HG02884 (cell line): ENCODE results near the gene EHD2.
"Not testable (repeated sequence)": the region's sequence is repeated elsewhere in the genome, so short reads cannot be mapped to it uniquely, and the experiment has no call there.

Experiments
- ATAC-seq: cut with Tn5 transposase; IDR thresholded peaks from one replicate; pipeline ENCODE4 v1.9.1; 2021; ENCODE audit warnings: mild to moderate bottlenecking, moderate library complexity; ENCODE audit not compliant: unreplicated experiment

Gene EHD2

DNA sequence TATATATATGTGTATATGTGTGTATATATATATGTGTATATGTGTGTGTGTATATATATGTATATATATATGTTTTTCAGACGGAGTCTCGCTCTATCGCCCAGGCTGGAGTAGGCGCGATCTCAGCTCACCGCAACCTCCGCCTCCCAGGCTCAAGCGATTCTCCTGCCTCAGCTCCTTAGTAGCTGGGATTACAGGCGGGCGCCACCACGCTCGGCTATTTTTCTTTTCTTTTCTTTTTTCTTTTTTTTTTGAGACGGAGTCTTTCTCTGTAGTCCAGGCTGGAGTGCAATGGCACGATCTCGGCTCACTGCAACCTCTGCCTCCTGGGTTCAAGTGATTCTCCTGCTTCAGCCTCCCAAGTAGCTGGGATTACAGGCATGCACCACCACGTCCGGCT lies 32.9 kb downstream of the EHD2 start:
- not testable (repeated sequence) for ATAC-seq

DNA sequence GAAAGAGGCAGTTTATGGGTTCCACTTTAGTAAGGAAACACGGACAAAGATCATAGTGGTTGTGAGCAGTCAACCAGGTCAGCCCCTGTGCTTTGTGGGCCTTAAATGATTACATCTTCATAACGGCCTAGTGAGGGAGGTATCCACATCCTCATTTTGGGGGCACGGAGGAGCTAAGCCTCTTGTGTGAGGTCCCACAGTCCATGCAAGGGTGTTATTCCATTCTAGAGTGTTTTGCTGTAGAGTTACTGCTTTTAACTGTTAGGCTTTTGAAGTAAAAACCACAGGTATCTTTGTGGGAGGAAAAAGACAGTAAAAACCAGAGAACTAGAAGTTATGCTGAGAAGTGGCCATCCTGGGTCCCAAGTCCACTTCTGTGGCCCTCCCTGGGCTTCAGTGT lies 36.1 kb downstream of the EHD2 start:
- ATAC-seq, result no peak

DNA sequence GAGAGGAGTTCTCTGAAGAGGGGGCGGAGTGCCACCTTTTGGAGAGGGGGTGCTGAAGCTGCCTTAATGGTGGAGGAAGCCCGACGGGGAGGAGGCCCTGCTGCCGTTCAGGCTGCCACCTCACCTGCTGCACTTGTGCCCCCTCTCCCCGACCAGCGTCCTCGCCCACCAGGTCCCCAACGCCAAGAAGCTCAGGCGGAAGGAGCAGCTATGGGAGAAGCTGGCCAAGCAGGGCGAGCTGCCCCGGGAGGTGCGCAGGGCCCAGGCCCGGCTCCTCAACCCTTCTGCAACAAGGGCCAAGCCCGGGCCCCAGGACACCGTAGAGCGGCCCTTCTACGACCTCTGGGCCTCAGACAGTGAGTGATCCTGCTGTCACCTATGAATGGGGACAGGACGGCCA lies 37.5 kb downstream of the EHD2 start:
- ATAC-seq, result no peak

DNA sequence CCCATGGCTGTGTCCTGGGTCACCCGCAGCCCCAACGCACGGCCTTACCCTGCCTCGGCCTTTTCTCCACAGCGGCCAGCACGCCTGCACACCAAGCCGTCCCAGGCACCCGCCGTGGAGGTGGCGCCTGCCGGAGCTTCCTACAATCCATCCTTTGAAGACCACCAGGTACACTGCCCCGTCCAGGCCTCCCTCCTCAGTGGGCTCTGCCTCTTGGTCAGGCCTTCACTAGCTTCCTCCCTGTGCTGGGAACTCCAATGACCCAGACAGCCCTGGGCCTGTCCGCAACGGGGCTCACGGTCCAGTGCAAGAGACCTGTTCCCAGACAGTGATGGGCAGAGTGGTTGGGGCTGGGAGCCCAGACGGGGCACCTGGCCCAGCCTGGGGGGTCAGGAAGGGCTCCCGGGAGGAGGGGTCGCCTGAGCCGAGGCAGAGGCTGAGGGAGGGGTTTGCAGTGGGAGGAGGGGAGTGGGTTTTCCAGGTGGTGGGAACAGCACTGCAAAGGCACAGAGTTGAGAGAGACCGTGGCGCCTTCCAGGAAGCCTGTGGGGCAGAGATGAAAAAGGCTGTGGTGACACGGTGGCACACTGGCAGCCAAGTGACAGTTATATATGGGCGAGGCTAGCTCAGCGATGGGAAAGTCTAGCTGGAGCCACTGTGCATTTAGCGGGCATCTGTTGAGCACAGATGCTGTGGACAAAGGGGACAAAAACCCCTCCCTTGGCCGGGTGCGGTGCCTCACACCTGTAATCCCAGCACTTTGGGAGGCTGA lies 39.4 kb downstream of the EHD2 start:
- ATAC-seq, result no peak

DNA sequence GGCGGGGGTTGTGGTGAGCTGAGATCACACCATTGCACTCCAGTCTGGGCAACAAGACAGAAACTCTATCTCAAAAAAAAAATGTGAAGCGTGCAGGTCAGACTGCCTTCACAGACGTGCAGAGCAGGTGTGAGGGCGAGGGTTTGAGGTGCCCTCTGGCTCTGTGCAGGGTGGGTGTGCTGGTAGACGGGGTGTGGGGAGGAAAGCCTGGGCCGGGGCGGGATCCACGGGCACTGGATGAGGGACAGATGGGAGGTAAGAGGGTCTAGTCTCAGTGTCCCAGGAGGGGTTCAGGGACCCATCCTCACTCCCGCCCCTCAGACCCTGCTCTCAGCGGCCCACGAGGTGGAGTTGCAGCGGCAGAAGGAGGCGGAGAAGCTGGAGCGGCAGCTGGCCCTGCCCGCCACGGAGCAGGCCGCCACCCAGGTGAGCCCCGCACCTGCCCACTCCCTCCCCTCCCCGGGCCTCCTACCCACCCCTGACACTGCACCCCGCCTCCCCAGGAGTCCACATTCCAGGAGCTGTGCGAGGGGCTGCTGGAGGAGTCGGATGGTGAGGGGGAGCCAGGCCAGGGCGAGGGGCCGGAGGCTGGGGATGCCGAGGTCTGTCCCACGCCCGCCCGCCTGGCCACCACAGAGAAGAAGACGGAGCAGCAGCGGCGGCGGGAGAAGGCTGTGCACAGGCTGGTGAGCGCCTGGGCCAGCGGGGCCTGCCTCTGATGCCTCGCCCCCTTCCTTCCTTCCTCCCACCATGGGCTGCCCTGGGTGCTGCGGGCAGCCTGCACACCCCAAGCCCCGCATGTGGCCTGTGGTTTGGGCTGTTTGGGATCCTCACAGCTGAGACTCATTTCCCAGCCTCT lies 41.2 kb downstream of the EHD2 start:
- no peak for ATAC-seq

DNA sequence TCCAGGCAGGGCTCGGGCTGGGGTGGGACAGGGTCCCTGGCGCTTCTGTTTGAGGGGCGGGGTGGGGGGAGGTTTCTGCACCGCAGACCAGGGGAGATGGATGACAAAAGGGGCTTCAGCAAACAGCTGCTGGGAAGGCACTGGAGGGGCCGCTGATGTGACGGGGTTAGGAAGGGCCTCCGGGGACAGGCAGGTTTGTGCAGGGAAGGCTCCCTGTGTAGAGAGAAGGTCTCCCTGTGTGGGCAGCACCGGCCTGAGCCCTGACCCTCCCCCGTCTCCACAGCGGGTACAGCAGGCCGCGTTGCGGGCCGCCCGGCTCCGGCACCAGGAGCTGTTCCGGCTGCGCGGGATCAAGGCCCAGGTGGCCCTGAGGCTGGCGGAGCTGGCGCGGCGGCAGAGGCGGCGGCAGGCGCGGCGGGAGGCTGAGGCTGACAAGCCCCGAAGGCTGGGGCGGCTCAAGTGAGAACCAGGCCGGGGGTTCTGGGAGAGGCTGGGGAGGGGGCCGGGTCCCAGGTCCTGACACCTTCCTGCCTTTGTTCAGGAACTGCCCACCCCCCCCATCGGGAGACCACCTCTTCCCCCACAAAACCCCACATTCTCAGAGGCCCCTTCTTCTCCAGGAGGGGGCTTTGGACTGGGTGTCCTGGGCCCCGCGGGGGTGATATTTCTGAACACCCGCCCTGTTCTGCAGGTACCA lies 42.0 kb downstream of the EHD2 start:
- ATAC-seq, result no peak

DNA sequence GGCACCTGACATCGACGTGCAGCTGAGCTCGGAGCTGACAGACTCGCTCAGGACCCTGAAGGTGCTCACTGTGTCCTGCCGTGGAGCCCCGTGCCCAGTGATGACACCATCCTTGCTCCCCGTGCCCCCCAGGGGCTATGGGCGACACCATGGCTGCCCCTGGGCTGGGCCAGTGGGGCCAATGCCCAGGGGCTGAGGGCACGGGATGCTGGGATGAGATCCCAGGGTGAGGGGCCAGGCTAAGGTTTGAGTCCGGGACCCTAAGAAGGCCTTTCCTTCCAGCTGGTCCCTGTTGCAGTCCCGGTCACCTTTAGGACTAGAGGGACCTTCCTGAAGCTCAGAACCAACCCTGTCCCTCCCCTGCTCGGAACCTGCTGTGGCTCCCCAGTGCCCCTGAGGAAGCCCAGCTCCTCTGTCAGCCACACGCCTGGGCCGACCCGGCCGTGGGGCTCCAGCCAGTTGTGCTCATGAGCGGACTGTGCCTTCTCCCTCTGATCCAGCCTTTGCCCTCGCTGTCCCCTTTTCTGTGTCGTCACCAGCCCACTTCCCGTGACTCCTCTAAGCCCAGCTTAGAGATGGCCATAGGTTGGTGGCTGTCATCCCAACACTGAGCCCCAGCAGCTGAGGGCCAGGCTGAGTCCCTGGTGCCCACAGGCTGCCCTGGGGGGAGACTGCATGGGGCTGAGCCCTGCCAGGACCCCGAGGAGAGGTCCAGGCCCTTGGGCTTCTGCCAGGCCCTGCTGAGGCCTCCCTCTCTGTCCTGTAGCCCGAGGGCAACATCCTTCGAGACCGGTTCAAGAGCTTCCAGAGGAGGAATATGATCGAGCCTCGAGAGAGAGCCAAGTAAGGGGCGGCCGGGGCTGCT lies 42.8 kb downstream of the EHD2 start:
- no peak for ATAC-seq

DNA sequence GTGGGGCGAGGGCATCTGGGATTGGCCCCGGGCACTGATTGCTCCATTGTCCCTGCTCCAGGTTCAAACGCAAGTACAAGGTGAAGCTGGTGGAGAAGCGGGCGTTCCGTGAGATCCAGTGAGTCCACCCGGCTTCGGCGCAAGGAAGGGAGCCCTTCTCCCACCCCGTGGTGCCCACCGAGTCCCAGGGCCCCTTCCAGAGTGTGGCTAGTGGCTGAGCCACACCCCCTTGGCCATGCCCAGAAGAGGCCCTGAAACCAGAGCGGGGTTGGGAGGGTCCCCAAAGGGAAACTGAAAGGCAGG lies 43.4 kb downstream of the EHD2 start:
- no peak for ATAC-seq

DNA sequence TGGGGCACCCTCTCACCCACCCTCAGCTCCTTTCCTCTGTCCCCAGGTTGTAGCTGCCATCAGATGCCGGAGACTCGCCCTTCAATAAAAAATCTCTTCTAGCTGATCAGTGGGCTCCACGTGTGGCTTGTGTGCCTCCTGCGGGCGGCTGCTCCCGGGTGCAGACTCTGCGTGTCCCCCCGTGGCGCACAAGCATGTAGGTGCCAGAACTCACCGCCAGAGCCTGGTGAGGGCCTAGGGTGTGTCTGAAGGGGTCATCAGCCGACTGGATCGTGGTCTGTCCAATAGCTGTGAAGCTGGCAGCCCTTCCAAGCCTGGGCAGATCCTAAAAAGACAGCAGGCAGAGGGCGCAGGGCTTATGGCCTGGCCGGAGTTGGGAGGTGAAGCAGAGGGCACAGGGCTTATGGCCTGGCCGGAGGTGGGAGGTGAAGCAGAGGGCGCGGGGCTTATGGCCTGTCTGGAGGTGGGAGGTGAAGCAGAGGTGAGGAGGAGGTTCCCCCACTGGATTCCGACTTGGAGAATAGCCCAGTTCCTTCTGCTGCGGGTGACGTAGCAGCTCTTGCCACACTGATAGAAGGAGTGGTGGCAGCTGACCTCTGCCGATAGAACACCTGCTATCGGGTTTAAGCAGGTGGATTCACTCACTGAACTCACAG lies 43.9 kb downstream of the EHD2 start:
- ATAC-seq, result no peak

DNA sequence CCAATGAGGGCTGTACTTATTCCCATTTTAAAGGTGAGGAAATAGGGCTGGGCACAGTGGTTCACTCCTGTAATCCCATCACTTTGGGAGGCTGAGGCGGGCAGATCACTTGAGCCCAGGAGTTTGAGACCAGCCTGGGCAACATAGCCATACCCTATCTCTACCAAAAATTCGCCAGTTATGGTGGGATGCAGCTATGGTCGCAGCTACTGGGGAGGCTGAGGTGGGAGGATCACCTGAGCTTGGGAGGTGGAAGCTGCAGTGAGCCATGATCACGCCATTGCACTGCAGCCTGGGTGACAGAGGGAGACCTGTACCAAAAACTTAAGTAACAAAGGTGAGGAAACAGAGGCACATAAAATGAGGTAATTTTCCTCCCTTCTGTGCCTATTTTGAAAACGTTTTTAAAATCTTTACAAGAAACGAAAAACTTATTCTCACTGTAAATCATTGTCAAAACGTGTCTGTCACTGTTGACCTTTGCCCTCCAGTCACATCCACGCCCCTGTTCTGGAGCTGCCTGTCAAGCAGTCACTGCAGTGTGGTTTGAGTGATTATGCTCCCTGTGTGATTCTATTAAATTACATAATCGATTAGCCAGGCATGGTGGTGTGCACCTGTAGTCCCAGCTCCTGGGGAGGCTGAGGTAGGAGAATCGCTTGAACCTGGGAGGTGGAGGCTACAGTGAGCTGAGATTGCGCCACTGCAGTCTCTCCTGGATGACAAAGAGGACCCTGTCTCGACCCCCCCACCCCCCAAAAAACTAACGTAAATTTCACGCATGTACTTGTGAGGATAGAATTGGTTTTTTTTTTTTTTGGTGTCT lies 44.6 kb downstream of the EHD2 start:
- ATAC-seq, result no peak

DNA sequence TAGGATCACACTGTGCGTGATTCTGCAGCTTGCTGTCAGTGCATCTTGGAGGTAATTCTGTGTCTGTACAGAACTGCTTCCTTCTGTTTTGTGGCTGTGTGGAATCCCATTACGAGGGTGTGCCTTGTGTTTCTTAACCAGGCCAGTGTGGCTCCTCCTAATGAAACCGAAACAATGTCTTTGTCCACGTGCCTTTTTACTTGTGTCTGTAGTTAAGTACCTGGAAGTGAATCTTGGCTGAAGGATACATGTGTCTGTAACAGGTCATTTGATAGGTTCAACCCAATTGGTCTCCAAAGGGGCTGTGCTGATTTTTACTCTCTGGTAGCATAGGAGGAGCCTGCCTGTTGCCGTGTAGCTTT lies 45.2 kb downstream of the EHD2 start:
- no peak for ATAC-seq

DNA sequence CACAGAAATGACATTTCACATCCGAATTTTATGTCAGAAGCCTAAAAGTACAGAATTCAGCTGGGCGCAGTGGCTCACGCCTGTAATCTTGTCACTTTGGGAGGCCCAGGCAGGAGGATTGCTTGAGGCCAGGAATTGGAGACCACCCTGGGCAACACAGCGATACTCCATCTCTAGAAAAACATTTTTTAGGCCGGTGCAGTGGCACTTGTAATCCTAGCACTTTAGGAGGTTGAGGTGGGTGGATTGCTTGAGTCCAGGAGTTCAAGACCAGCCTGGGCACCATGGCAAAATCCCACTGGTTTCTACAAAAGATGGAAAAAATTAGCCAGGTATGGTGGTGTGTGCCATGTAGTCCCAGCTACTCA lies 47.4 kb downstream of the EHD2 start:
- ATAC-seq, result no peak

DNA sequence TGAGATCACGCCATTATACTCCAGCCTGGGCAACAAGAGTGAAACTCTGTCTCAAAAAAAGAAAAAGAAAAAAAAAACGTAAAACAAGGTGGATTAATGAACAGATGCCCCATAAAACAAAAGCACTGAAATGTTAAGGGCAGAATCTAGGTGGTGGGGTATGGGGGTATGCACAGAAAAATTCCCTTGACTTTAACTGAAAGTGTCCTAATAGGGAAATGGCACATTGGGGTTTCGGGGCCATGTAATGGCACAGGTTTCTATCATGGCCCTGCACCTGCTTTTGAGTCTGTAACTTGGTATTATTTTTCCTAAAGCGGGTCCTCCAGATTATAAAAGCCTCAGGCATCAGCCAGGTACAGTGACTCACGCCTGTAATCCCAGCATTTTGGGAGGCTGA lies 48.3 kb downstream of the EHD2 start:
- no peak for ATAC-seq

DNA sequence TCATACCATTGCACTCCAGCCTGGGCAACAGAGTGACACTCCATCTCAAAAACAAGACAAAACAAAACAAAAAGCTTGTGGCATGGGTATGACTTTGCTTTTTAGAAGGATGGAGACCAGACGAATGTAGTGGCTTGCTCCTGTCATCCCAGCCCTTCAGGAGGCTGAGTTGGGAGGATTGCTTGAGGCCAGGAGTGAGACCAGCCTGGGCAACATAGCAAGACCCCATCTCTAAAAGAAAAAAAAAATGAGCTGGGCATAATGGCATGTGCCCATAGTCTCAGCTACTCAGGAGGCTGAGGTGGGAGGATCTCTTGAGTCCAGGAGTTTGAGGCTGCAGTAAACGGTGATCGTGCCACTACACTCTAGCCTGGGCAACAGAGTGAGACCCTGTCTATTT lies 48.9 kb downstream of the EHD2 start:
- ATAC-seq, result no peak

DNA sequence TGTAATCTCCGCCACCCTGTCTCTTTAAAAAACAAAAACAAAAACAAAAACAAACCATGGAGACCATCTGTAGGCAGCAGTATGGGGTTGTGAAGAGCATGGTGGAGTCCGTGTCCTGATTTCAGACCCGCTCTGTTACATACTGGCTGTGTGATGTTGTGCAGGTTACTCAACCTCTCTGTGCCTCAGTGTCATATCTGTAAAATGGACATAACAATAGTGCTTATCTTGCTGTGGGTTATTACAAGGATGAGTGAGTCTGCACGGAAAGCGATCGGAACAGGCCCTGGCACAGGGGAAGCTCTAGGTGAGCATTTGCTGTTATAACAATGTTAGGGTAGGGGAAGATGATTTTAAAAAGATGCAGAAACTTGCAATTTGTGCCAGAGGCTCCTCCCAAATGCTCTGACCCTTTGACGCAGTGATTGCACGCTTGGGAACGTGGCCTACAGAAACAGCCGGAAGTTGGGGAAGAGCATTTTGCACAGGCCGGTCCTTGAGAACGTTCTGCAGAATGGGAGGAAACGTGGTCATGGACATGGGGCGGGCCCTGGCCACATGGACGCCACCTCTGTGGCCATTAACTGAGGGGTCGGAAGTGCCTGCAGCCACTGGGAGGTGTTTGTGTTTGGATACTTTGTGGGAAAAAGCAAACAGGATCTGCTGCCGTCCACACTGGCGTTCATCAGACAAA lies 49.5 kb downstream of the EHD2 start:
- ATAC-seq, result no peak

DNA sequence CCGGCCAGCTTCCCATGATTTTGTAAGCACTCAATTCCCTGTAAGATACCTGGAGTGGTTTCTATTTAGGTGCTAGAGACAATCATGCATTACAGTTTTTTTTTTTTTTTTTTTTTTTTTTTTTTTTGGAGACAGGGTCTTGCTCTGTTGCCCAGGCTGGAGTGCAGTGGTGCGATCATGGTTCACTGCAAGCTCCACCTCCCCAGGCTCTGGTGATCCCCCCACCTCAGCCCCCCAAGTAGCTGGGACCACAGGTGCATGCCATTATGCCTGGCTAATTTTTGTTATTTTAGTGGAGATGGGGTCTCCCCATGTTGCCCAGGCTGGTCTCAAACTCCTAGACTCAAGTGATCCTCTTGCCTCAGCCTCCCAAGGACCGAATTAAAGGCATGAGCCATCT lies 51.5 kb downstream of the EHD2 start:
- ATAC-seq, result not testable (repeated sequence)

DNA sequence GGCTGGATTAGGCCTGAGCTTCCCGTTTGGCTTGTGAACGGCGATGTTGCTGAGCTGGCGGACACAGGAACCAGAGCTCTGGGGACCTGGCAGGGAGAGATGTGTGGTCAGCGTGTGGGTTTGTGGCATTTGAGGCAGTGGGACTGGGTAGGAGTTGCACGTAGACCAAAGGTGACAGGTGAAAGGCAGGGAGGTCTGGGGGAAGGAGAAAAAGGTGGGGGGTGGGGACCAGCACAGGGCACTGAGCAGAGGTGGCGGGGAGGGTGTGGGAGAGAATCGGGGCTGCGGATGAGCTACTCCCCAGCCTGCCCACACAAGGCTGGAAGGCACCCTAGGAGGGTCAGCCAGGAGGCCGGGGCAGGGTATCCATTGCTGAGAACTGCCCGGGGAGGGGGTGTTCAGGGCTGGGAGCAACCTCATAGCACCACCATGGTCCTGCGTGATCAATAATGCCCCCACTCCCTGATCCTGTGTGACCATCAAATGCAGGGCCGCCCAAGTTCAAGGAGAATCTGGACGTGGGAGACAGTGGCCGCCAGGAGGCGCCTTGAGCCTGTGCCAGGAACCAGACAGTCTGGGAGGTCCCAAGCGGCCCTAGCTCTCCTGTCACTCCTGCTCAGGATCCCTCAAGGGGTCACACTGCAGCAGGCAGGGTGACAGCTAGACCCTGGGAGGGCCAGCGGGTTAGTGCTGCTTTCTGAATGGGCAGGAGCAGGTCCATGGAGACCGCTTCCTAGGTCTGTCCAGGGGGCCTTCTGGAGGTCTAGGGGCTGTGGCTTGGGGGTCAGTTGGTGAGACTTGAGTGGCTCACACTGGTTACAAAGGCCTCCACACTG lies 52.5 kb downstream of the EHD2 start:
- no peak for ATAC-seq

DNA sequence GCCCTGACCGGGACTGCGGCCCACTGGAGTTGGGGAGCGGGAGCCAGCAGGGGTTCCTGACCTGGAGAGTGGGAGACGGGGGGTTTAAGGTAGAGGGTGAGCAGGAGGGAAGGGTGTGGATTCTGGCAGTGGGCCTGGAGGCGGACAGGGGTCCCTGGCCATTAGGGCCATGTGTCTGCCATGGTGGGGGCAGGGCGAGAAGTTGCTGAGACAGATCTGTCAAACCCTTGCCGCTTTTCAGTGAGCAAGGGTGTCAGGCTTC lies 53.1 kb downstream of the EHD2 start:
- no peak for ATAC-seq

DNA sequence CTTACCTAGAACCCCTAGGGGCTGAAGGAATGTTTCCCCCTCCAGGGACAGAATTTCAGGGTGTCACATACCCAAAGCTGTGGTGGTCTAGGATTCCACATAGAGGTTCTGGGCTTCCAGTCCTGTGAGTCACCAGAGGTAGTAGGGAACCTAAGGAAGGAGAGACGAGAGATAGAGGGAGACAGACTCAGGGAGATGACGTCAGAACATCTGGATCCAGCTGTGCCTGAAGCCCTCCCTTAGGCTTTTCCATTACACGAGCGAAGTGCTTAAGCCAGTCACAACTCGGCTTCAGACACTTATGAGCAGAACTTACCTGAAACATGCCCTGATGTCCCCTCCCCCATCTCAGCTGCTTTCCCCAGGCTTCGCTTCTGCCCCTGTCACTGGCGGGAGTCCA lies 53.4 kb downstream of the EHD2 start:
- ATAC-seq, result no peak
